Fibroblast of lung (primary cell): Measurements from ENCODE around the gene ABLIM3.

Experiments
- CTCF ChIP-seq, 2 donors: IDR thresholded peaks in 1 of 2; conservative IDR thresholded peaks in 1 of 2; 1 replicate in 1 of 2; 2 replicates in 1 of 2; pipeline ENCODE4 v1.5.1; 2011 to 2012; ENCODE audit warnings: low read length in 2 of 2, control low read depth in 1 of 2, inconsistent platforms in 1 of 2, low read depth in 1 of 2, mild to moderate bottlenecking in 1 of 2
- EZH2 ChIP-seq: IDR thresholded peaks from 2 replicates; pipeline ENCODE4 v1.5.1; 2012; ENCODE audit warnings: low read length, control low read depth, mild to moderate bottlenecking; ENCODE audit errors: missing control alignments

DNA sequence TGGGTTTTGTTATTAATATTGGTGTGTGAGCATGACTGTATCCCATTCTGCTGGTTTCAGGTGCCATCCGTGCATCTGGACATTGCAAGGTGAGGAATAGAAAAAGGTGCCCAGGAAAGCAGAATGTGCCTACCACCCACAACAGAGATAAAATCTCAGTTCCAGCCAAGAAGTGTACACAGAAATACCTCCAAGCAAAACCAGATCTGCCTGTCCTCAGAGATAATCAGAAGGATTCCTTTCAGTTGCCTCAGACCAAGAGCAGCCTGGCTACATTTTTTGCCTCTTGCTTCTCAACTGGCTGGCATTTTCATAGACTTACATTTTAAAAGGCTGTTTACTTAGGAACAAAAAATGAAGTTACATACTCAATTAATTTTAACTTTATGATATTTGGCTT, 12.1 kb upstream of the ABLIM3 start:
- no peak for TF ChIP-seq CTCF (conservative IDR thresholded peaks at IDR 0.05 in 1 of 2, IDR thresholded peaks at IDR 0.05 in 1 of 2; ENCODE audit: low read depth in 1 of 2, low read length in 2 of 2)
- no peak for TF ChIP-seq EZH2
